PC-9 (cell line): Measurements from ENCODE around the gene DST.

Source experiments
- CTCF ChIP-seq: fragments of 200-600 bp; sonication (generic); conservative IDR thresholded peaks from 2 replicates; pipeline ENCODE4 v1.6.1; 2017; ENCODE audit warnings: mixed run types, antibody characterized with exemption, mild to moderate bottlenecking, moderate library complexity
- EZH2 ChIP-seq: fragments of 200-600 bp; sonication (generic); IDR thresholded peaks from 2 replicates; pipeline ENCODE4 v1.8.0; 2017; ENCODE audit warnings: antibody characterized with exemption, low read depth

DNA sequence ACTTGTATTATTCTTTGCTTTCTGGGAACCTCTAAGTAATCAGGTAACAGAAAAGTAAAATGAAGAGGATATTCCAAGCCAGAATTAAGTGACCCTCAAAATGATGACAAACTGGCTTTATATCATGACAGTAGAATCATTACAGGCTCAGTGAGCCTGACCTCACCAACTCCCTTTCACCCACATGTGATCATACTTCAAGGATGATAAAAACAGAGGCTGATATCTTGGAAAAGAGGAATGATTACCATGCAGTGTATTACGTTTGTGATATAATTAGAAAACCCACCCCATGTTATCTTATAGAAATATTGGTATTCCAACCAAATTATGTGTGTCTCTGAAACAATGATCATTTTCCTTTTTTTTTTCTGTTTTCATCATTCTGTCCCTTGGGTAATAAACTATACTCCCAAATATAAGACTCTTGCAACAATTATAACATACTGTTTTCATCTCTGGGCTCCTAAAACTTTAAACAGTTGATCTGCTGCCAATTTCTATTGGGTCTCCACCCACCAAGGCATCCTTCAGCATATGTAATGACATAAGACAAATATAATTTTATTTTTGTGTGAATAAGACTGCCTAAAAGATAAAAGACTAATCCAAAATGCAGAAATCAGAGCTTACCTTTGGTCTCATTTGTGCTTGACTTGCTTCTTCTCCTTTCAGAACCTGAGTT lies 115.7 kb downstream of the DST start:
- TF ChIP-seq CTCF (no peak), EZH2 (no peak)
